Activated B cell treated with CpG ODN at 0.5 μM for 24 hours (primary cell): ENCODE measurements around the gene IL17C. TPM values are rescaled to one million over a fixed set of nuclear protein-coding genes. Genes with fewer than 3 reads are reported as not detected.

Source experiments
- ATAC-seq: fragments of 200-7000 bp; cut with Tn5 transposase; one replicate; pipeline ENCODE4 v1.10.0; 2021; ENCODE audit warnings: low read depth, mild to moderate bottlenecking, moderate library complexity
- CTCF ChIA-PET: fragments of 350-600 bp; sonication (Branson Sonifier 250); formaldehyde crosslinking; loops from one replicate; lab custom pipeline; 2021; ENCODE audit warnings: antibody characterized with exemption; lab: Charles Lee
- POLR2A ChIA-PET: fragments of 350-600 bp; sonication (Branson Sonifier 250); formaldehyde crosslinking; loops from one replicate; lab custom pipeline; 2021; ENCODE audit warnings: antibody characterized with exemption; lab: Charles Lee
- DNase-seq: peaks from one replicate; pipeline ENCODE4 v3.0.0; 2022
- H3K27ac Mint-ChIP-seq: one replicate; pipeline ENCODE4 v1.8.0; 2020; ENCODE audit warnings: mixed read lengths
- H3K27me3 Mint-ChIP-seq: one replicate; pipeline ENCODE4 v1.8.0; 2021; ENCODE audit warnings: mixed read lengths
- H3K36me3 Mint-ChIP-seq: one replicate; pipeline ENCODE4 v1.8.0; 2021; ENCODE audit warnings: low read depth, mixed read lengths
- H3K4me1 Mint-ChIP-seq: one replicate; pipeline ENCODE4 v1.8.0; 2021; ENCODE audit warnings: mixed read lengths
- H3K4me3 Mint-ChIP-seq: one replicate; pipeline ENCODE4 v1.8.0; 2020; ENCODE audit warnings: mild to moderate bottlenecking, mixed read lengths
- H3K9me3 Mint-ChIP-seq: one replicate; pipeline ENCODE4 v1.8.0; 2020; ENCODE audit warnings: mixed read lengths
- CTCF ChIP-seq: fragments of 200-600 bp; IDR thresholded peaks from one replicate; pipeline ENCODE4 v1.8.0; 2022; ENCODE audit warnings: antibody characterized with exemption, mild to moderate bottlenecking
- intact Hi-C: fragments of 100-400 bp; cut with micrococcal nuclease; formaldehyde crosslinking; loops from one replicate; pipeline ENCODE4 v1.15.1; 2024
- total RNA-seq: library from RNA; stranded (reverse); gene quantifications from 2 replicates; pipeline ENCODE4 v1.2.3, GENCODE V29; 2022

The IL17C gene
- total RNA-seq, 1 donor from 2014 or later: 0.69 TPM

GRCh38 chr16:88593489-88593888, 44.9 kb upstream of the IL17C start:
- intact Hi-C loops: no loop called here
- Mint-ChIP-seq H3K36me3 (peaks cover 55% of the 10 kb centered on the region), H3K4me1 (peaks cover 8% of the 10 kb centered on the region), H3K27ac (no peak overlapping the region), H3K4me3 (no peak overlapping the region), H3K9me3 (no peaks in the 10 kb centered on the region), H3K27me3 (no peaks in the 10 kb centered on the region)
- no peak for ATAC-seq
- ChIA-PET POLR2A (no interaction called here), CTCF (no interaction called here)
- no peak for TF ChIP-seq CTCF
- no peak for DNase-seq

- H3K4me3 Mint-ChIP-seq: no peak overlapping the region
- ChIA-PET CTCF (no interaction called here), POLR2A (no interaction called here)
- H3K36me3 Mint-ChIP-seq: peaks cover 54% of the 10 kb centered on the region
- no peaks in the 10 kb centered on the region for H3K27me3 Mint-ChIP-seq
- peaks cover 8% of the 10 kb centered on the region for H3K4me1 Mint-ChIP-seq
- H3K27ac Mint-ChIP-seq: no peak overlapping the region
- ATAC-seq (no peak), DNase-seq (no peak)
- no peak for TF ChIP-seq CTCF
- intact Hi-C loops: no loop called here
- no peaks in the 10 kb centered on the region for H3K9me3 Mint-ChIP-seq
These were observed 44.5 kb upstream of the IL17C start for GRCh38 chr16:88593910-88594309.

GRCh38 chr16:88595101-88595500, 43.3 kb upstream of the IL17C start:
- H3K36me3 Mint-ChIP-seq: peaks cover 55% of the 10 kb centered on the region
- ATAC-seq: no peak
- H3K27me3 Mint-ChIP-seq: no peaks in the 10 kb centered on the region
- DNase-seq: no peak
- intact Hi-C loops: no loop called here
- H3K4me1 Mint-ChIP-seq: peaks cover 8% of the 10 kb centered on the region
- H3K4me3 Mint-ChIP-seq: no peak overlapping the region
- POLR2A ChIA-PET: no interaction called here
- no peak for TF ChIP-seq CTCF
- H3K9me3 Mint-ChIP-seq: no peaks in the 10 kb centered on the region
- H3K27ac Mint-ChIP-seq: no peak overlapping the region
- CTCF ChIA-PET: no interaction called here

GRCh38 chr16:88595921-88596320, 42.5 kb upstream of the IL17C start:
- DNase-seq: no peak
- Mint-ChIP-seq H3K4me3 (no peak overlapping the region), H3K27ac (no peak overlapping the region), H3K4me1 (peaks cover 8% of the 10 kb centered on the region), H3K9me3 (no peaks in the 10 kb centered on the region), H3K36me3 (peaks cover 57% of the 10 kb centered on the region), H3K27me3 (no peaks in the 10 kb centered on the region)
- POLR2A ChIA-PET: no interaction called here
- intact Hi-C loops: no loop called here
- ATAC-seq: no peak
- CTCF ChIA-PET: no interaction called here
- TF ChIP-seq CTCF: no peak

GRCh38 chr16:88596483-88596882, 41.9 kb upstream of the IL17C start:
- H3K4me1 Mint-ChIP-seq: peaks cover 7% of the 10 kb centered on the region
- H3K36me3 Mint-ChIP-seq: peaks cover 61% of the 10 kb centered on the region
- no peak overlapping the region for H3K4me3 Mint-ChIP-seq
- H3K27ac Mint-ChIP-seq: no peak overlapping the region
- H3K27me3 Mint-ChIP-seq: no peaks in the 10 kb centered on the region
- POLR2A ChIA-PET: no interaction called here
- CTCF ChIA-PET: no interaction called here
- intact Hi-C loops: no loop called here
- ATAC-seq (no peak), DNase-seq (no peak)
- no peaks in the 10 kb centered on the region for H3K9me3 Mint-ChIP-seq
- no peak for TF ChIP-seq CTCF
